Loucy (cell line): ENCODE measurements around the gene SLC35G6.

Source experiments
- CTCF ChIP-seq: fragments of 200-600 bp; sonication (generic); conservative IDR thresholded peaks from 2 replicates; pipeline ENCODE4 v1.5.1; 2014; ENCODE audit warnings: mild to moderate bottlenecking, antibody characterized with exemption, low read length
- EZH2phosphoT487 ChIP-seq: fragments of 200-600 bp; IDR thresholded peaks from 2 replicates; pipeline ENCODE4 v1.6.1; 2018; ENCODE audit warnings: antibody characterized with exemption, mild to moderate bottlenecking, moderate library complexity, borderline replicate concordance

DNA sequence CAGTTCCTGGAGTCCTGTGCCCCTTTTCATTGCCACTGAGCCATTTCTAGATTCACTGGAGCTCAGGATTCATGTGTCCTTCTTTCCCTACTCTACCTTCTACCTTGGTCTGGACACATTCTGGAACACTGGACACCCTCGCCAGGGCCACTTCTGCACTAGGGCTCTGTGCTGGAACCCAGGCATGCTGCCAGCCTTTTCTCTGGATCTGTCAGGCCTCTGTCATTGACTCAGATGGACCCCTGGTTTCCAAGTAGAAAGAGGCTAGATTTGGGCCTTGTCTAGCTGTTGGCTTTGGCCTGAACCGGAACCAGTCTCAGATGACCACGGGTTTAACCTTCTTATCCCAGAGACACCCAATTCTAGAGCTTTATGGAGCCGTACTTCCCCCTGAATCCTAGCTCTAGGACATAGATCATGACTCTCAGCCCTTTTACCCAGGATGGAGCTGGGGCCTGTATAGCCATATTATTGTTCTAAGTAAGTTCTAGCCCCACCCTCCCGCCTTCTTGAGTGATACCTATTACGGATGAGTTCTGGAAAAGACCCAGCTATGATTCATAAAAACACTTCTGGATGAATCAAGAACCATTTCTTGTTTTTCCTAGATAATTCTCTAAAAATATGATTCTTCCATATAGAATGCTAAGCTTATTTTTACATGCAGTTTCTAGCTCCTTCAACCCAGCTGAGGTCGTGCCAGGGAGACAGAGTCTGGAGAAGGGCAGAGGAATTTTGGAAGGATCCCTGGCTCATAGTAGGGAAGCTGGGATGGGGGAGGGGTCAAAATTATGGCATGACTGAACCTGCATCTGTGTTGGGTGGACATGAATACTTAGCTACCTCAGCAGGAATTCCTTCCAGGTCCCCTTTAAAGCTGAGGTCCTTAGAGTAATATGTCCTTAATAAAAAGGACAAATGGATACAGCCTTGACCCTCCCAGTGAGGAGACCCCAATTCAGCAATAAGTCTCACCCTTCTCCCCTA lies 37.5 kb upstream of the SLC35G6 start:
- TF ChIP-seq CTCF, result no peak
- no peak for TF ChIP-seq EZH2phosphoT487
